Type B pancreatic cell (in vitro differentiated cells): ENCODE data around the gene PCDHGA8. TPM values are rescaled to one million over a fixed set of nuclear protein-coding genes. Genes with fewer than 3 reads are reported as not detected.
A peak's percentile ranks its signal among the peaks of the same experiment; 100 is the strongest.
"Not testable (repeated sequence)": the region's sequence is repeated elsewhere in the genome, so short reads cannot be mapped to it uniquely, and the experiment has no call there.

Experiments
- DNase-seq: peaks from one replicate; pipeline ENCODE4 v3.0.0; 2021; ENCODE audit warnings: mixed read lengths; ENCODE audit not compliant: unreplicated experiment; ENCODE audit errors: extremely low spot score
- H3K27ac Mint-ChIP-seq: 2 replicates; pipeline ENCODE4 v1.8.0; 2021; ENCODE audit warnings: mild to moderate bottlenecking, mixed read lengths
- H3K27me3 Mint-ChIP-seq: 2 replicates; pipeline ENCODE4 v1.8.0; 2021; ENCODE audit warnings: mixed read lengths
- H3K36me3 Mint-ChIP-seq: 2 replicates; pipeline ENCODE4 v1.8.0; 2021; ENCODE audit warnings: mixed read lengths
- H3K4me1 Mint-ChIP-seq: one replicate; pipeline ENCODE4 v1.8.0; 2021; ENCODE audit warnings: mixed read lengths; ENCODE audit not compliant: unreplicated experiment
- H3K4me3 Mint-ChIP-seq: 2 replicates; pipeline ENCODE4 v1.8.0; 2021; ENCODE audit warnings: mild to moderate bottlenecking, mixed read lengths
- H3K9me3 Mint-ChIP-seq: 2 replicates; pipeline ENCODE4 v1.8.0; 2021; ENCODE audit warnings: mixed read lengths
- CTCF ChIP-seq: fragments of 200-600 bp; sonication (generic); conservative IDR thresholded peaks from 2 replicates; pipeline ENCODE4 v1.5.0; 2021; ENCODE audit warnings: antibody characterized with exemption, mild to moderate bottlenecking
- total RNA-seq: library from RNA; stranded (reverse); gene quantifications from 2 replicates; pipeline ENCODE4 v1.2.1, GENCODE V29; 2021; ENCODE audit warnings: low replicate concordance

The PCDHGA8 gene
- total RNA-seq, 1 donor from 2014 or later, result 1.3 TPM

DNA sequence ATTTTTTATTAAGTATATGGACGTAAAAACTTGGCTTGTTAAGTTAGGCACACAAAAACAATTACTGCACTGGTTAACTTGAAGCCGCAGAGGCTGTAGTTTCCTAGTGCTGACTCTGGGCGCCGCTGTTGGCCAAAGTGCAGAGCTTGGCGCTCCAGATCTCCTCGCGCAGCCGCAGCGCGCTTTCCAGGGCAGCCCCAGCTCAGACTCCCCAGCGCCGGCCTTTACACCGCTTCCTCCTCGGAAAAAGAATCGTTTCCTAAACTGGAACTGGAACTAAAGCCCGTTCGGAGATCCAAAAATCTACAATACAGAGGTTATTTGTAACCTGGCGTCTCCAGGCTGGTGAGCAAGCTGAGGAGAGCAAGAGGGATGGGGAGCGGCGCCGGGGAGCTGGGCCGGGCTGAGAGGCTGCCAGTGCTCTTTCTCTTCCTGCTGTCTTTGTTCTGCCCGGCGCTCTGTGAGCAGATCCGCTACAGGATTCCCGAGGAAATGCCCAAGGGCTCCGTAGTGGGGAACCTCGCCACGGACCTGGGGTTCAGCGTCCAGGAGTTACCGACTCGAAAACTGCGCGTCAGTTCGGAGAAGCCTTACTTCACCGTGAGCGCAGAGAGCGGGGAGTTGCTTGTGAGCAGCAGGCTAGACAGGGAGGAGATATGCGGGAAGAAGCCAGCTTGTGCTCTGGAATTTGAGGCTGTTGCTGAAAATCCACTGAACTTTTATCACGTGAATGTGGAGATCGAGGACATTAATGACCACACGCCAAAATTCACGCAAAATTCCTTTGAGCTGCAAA, 5.5 kb downstream of the PCDHGA8 start, which contains the start of gene PCDHGB5:
PCDHGB5 (plus strand) TSS at position 192 of the 796 bp plus-strand sequence; CDS start at position 373, 181 bp downstream.
- H3K4me1 Mint-ChIP-seq, DNase-seq, H3K27ac Mint-ChIP-seq, H3K27me3 Mint-ChIP-seq, H3K4me3 Mint-ChIP-seq: not testable (repeated sequence)
- peak; percentile 26 for TF ChIP-seq CTCF
- Mint-ChIP-seq H3K9me3 (peaks cover 13% of the 10 kb centered on the region), H3K36me3 (peaks cover 10% of the 10 kb centered on the region)

DNA sequence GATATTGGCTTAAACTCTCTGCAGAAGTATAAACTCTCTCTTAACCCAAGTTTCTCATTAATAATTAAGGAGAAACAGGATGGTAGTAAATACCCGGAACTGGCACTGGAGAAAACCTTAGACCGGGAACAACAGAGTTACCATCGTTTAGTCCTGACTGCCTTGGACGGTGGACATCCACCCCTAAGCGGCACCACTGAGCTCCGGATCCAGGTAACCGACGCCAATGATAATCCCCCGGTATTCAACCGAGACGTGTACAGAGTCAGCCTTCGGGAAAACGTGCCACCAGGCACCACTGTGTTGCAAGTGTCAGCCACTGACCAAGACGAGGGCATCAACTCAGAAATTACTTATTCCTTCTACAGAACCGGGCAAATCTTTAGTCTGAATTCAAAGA, 6.2 kb downstream of the PCDHGA8 start:
- DNase-seq, result no peak
- Mint-ChIP-seq H3K9me3 (peaks cover 13% of the 10 kb centered on the region), H3K4me3 (no peak overlapping the region), H3K4me1 (no peaks in the 10 kb centered on the region), H3K36me3 (peaks cover 10% of the 10 kb centered on the region), H3K27ac (no peak overlapping the region), H3K27me3 (no peaks in the 10 kb centered on the region)
- no peak for TF ChIP-seq CTCF

DNA sequence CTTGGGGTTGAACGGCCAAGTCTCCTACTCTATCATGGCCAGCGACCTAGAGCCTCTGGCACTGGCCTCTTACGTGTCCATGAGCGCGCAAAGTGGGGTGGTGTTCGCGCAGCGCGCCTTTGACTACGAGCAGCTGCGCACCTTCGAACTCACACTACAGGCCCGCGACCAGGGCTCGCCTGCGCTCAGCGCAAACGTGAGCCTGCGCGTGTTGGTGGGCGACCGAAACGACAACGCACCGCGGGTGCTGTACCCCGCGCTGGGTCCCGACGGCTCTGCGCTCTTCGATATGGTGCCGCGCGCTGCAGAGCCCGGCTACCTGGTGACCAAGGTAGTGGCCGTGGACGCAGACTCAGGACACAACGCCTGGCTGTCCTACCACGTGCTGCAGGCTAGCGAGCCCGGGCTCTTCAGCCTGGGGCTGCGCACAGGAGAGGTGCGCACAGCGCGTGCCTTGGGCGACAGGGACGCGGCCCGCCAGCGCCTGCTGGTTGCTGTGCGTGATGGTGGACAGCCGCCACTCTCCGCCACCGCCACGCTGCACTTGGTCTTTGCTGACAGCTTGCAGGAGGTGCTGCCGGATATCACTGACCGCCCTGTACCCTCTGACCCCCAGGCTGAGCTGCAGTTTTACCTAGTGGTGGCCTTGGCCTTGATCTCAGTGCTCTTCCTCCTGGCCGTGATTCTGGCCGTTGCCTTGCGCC, 7.3 kb downstream of the PCDHGA8 start:
- Mint-ChIP-seq H3K4me1 (no peaks in the 10 kb centered on the region), H3K36me3 (peaks cover 9% of the 10 kb centered on the region)

DNA sequence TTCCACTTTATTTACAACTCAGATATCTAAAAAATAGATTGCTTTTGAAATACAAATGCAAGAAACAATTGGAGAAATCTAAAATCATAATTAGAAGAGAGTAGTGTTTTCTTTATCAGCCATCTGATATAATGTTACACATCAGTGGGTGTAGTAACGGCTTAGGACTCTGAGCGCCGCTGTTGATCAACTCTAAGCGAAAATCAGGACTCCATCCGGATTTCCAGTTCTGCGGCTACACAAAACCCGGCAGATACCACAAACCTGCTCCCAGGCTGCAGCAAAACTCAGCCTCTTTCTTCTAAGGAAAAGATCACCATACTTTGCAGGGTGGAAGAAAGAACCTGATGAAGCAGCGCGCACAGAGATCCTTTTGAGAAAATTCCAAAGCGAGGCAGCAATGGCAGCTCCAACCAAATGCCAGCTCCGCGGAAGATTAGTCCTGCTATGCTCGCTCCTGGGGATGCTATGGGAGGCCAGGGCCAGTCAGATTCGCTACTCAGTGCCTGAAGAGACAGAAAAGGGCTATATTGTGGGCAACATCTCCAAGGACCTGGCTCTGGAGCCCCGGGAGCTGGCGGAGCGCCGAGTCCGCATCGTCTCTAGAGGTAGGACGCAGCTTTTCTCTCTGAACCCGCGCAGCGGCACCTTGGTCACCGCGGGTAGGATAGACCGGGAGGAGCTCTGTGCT, 10.3 kb downstream of the PCDHGA8 start, which contains the start of gene PCDHGA9:
PCDHGA9 (plus strand) TSS at position 226 of the 691 bp plus-strand sequence; CDS start at position 401, 175 bp downstream.
- Mint-ChIP-seq H3K27ac (no peak within 1 kb of the TSS), H3K4me3 (no peak within 1 kb of the TSS), H3K9me3 (peaks cover 5% of the 10 kb centered on the region), H3K36me3 (peaks cover 12% of the 10 kb centered on the region), H3K4me1 (no peaks in the 10 kb centered on the region), H3K27me3 (no peaks in the 10 kb centered on the region)
- peak; percentile 58 for DNase-seq
- TF ChIP-seq CTCF, result peak; percentile 48

More for the DNA sequence above, 7.3 kb downstream of the PCDHGA8 start:
- no peak overlapping the region for H3K4me3 Mint-ChIP-seq
- TF ChIP-seq CTCF, result no peak
- H3K27ac Mint-ChIP-seq, result no peak overlapping the region
- no peak for DNase-seq
- peaks cover 9% of the 10 kb centered on the region for H3K9me3 Mint-ChIP-seq
- no peaks in the 10 kb centered on the region for H3K27me3 Mint-ChIP-seq

DNA sequence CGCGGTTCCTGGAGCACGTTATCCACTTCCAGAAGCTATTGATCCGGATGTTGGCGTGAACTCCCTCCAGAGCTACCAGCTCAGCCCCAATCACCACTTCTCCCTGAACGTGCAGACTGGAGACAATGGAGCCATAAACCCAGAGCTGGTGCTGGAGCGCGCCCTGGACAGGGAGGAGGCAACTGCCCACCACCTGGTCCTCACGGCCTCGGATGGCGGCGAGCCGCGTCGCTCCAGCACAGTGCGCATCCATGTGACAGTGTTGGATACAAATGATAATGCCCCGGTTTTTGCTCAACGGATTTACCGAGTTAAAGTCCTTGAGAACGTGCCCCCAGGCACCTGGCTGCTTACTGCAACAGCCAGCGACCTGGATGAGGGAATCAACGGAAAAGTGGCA, 11.0 kb downstream of the PCDHGA8 start:
- Mint-ChIP-seq H3K27me3 (peaks cover 2% of the 10 kb centered on the region), H3K9me3 (peaks cover 9% of the 10 kb centered on the region), H3K4me3 (no peak overlapping the region), H3K4me1 (peaks cover 3% of the 10 kb centered on the region), H3K36me3 (peaks cover 19% of the 10 kb centered on the region), H3K27ac (no peak overlapping the region)
- no peak for TF ChIP-seq CTCF
- DNase-seq, result no peak
